SKM-1 (cell line): ENCODE data around the gene CPT1B.
"Not testable (repeated sequence)": the region's sequence is repeated elsewhere in the genome, so short reads cannot be mapped to it uniquely, and the experiment has no call there.

Source experiments
- DNase-seq: peaks from one replicate; lab custom pipeline; 2025; ENCODE audit not compliant: unreplicated experiment; lab: John Stamatoyannopoulos, UW

Gene CPT1B

GRCh38 chr22:50609599-50609998, 31.4 kb upstream of the CPT1B start:
- DNase-seq = no peak

DNA sequence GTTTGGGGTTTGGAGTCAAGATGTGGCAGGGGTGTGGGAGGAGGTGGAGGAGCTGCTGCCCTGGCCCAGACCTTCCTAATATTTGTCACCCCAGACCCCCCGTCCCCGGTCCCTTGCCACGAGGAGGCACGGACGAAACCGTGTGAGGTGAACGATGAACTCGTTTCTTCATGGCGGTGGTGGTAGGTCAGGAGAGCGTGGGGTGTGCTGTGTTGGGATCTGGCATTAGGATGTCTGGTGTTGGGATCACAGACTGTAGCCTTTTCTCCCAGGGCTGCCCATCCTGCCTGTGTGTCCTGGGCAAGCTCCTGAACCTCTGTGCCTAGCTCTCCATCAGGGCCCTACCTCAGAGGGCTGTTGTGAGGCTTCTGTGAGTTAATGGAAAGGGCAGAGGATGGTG, 30.8 kb upstream of the CPT1B start:
- DNase-seq = no peak

DNA sequence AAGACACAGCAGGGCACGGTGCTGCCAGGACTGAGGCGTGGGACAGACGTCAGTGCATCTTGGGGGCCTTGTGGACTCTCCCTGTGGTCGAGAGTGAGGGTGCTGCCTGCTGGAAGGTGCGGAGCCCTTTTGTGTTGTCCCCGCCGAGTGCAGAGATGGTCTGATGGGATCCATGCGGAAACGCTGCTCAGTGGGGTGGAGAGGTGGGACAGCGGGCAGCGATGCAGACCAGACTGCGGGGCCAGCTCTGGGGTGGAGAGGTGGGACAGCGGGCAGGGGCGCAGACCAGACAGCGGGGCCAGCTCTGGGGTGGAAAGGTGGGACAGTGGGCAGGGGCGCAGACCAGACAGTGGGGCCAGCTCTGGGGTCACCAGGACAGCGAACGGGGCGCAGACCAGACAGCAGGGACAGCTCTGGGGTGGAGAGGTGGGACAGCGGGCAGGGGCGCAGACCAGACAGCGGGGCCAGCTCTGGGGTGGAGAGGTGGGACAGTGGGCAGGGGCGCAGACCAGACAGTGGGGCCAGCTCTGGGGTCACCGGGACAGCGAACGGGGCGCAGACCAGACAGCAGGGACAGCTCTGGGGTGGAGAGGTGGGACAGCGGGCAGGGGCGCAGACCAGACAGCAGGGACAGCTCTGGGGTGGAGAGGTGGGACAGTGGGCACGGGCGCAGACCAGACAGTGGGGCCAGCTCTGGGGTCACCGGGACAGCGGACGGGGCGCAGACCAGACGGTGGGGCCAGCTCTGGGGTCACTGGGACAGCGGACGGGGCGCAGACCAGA, 30.0 kb upstream of the CPT1B start:
- DNase-seq = not testable (repeated sequence)

- no peak for DNase-seq
These were observed 29.4 kb upstream of the CPT1B start for GRCh38 chr22:50607659-50608020.

GRCh38 chr22:50606946-50607658, 28.9 kb upstream of the CPT1B start:
- no peak for DNase-seq

DNA sequence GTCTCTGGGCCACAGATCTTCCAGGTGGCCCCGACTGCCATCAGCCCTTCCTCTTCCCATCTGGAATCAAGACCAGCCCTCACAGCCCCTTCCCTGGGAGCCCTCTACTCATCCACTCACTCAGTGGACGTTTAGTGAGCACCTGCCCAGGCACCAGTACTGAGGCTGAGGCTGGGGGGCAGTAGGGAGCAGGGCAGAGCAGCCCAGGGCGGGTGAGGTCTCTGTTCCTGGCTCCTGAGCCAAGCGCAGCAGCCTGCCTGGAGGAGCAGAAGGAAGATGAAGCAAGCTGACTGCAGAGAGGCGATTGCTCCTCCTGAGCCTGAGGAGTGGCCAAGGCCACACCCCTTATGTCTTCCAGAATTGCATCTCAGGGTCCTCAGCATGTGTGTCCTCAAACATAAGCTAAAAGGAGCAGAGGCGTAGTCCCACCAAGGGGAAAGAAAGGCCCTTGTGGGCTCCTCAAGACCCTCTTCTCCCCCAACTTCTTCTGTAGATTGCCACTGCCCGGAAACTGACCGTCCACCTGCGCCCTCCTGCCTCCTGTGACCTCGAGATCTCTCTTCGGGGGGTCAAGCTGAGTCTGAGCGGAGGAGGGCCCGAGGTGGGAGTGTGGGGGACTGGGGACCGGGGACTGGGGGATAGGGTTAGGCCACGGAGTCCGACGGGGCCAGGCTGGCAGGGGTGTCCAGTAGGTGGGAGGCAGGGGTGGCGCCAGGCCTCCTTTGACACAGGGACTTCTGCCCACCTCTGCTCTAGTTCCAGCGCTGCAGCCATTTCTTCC, 28.1 kb upstream of the CPT1B start:
- DNase-seq = no peak

- DNase-seq = no peak
These were observed 27.4 kb upstream of the CPT1B start for GRCh38 chr22:50605613-50606074.

- DNase-seq = no peak
These were observed 26.9 kb upstream of the CPT1B start for GRCh38 chr22:50605002-50605612.

GRCh38 chr22:50604256-50605001, 26.2 kb upstream of the CPT1B start:
- DNase-seq = no peak

- DNase-seq = no peak
These were observed 25.5 kb upstream of the CPT1B start for GRCh38 chr22:50603511-50604255.

DNA sequence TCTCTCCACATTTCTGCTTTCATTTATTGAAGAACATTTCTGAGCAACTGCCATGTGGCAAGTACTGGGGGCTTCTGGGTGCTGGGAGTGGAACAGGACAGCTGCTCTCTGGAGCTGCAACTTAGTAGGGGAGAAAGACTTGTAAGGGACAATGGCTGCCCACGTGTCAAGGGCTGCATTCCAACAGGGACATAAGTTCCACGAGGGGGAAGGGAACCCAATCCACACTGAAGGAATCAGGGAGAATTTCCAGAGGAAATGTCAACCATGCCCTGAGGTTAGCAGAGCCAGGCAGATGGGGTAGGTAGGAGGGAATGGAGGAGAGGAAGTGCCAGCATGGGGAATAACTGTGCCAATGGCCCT, 24.1 kb upstream of the CPT1B start:
- DNase-seq = no peak

DNA sequence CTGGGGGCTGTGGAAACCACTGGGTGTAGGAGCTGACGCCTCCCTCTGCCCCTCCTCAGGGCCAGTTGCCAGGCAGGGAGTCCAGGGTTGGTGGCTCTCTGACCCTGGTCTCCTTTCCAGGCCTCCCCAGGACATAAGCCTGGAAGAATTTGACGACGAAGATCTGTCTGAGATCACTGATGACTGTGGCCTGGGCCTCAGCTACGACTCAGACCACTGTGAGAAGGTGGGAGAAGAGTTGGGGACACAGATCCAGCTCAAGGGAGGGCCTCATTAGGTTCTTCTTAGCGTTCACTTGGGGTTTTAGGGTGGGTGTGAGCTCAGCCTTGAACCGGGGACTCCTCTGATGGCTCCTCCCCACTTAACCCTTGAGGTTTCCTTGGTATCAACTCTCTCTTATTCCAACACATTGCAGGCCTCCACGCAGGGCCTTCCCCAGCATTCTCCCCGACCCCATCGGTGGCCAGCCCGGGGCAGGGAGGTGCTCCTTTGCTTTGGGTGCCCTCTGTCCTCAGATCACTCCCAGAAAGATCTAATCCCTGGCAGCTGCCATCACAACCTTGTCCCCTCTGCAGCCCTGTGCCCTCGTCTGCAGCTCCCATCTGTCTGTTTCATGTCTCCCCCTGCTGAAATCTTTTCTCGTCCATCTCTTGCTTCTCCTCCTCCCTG, 23.6 kb upstream of the CPT1B start:
- DNase-seq = no peak

DNA sequence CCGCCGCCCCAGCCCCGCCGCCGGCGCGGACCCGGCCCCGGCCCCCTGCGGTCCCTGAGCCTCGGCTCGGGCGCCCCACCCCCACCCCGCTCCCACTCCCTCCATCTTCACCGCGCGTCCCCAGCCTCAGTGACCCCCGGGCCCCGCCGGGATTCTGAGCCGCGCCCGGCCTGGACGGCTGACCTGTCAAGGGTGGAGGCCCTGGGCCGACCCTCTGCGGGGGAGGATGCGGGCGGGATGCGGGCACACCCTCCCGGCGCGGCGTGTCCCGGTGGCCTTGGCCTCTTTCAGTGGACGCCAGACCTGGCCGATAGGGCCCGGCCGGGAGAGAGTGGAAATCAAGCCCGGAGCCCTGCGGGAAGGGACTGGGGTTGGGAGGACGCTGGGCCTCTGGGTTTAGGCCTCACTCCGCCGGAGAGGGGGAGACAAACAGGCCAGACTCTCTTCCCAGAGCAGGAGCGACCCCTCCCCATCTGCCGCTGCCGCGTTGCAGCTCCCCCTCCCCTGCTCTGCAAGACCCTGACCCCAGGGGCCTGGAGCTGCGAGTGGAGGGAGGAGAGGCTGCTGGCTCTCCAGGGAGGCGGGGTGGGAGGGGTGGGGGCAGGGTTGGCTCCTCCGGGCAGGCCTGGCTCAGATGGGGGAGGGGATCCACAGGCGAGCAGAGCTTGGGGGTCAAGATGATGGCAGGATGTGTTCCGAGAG, 22.9 kb upstream of the CPT1B start:
- no peak for DNase-seq

GRCh38 chr22:50600538-50600937, 22.3 kb upstream of the CPT1B start, which contains the start of gene MAPK8IP2:
Gene MAPK8IP2, plus strand, starts transcription at chr22:50600793. Its CDS starts 26 bp downstream, at chr22:50600819.
- DNase-seq = no peak

GRCh38 chr22:50599816-50600455, 21.7 kb upstream of the CPT1B start:
- no peak for DNase-seq

DNA sequence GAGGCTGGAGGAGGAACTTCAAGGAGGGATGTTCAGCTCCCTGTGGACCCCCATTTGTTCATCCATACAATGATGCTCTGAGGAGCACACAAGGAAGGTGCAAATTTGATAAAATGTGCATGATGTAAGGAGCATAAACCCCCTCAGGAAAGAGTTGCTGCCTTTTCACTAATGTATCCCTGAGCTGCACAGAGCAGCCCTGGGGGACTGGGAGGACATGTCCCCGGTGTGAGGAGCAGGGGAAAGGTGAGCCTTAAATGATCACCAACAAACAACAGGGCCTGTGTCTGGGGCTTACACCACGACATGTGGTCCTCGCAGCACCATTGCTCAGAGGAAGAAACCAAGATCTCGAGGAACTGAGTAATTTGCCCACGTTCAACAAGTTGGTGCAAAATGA, 18.9 kb upstream of the CPT1B start:
- DNase-seq = no peak

DNA sequence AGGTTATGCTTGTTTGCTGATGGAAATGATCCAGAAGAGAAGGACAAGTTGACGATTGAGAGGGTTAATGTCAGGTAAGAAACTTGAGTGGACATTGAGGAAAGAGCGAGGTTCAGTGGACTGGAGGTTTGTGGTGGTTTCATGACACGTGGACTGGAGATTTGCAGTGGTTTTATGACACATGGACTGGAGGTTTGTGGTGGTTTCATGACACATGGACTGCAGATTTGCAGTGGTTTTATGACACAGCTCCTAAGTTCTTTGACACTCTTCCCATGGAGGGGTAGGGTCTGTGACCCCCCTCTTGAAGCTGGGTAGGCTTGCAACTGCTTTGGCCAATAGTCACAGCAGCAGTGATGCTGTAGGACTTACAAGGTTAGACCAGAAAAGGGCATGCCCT, 17.0 kb upstream of the CPT1B start:
- DNase-seq = no peak

DNA sequence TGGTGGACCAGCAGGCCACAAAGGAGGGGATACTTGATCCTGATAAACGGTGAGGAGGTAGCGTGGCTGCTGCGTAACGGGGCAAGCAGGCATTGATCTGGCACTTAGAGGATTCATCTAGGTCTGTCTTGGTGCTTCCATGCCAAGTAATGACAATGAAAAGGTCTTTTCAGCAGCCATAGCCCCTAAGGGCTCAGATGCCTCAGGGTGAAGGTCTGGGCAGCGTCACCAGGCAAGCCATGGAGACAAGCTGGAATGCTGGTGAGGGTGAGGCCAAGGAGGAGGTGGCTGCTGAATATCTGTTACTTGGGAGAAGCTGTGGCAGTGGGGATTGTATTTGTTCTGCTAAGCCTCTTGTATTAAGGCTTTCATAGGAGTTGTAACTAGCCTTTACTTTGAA, 9.2 kb upstream of the CPT1B start:
- DNase-seq = no peak
